ENCODE data around the gene NEURL4. TPM values are rescaled to one million over a fixed set of nuclear protein-coding genes. Genes with fewer than 3 reads are reported as not detected.
"Not testable (repeated sequence)": the region's sequence is repeated elsewhere in the genome, so short reads cannot be mapped to it uniquely, and the experiment has no call there.

The NEURL4 gene
- polyA plus RNA-seq, 4 donors: 14.3 to 36.9 (median 22.7) TPM

DNA sequence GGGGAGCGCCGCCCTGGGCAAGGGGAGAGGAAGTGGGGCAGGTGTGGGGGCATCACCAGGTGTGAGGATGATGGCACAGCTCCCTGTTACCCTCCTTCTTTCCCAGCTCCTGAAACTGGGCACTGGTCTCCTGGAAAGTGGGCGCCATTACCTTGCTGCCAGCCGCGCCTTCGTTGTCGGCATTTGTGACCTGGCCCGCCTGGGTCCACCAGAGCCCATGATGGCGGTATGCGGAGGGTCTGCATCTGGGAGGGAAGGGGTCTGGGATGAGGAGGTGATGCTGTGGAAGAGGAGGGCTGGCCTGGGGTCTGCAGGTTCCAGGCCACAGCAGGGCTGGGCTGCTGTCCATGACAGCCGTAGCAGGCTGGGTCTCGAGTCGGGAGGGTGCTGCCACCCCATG, 12.7 kb upstream of the NEURL4 start:
- no peak overlapping the region for H3K27ac ChIP-seq (ENCODE audit: low read depth in 1 of 3, low read length in 2 of 3)
- DNase-seq: no peak
- FAIRE-seq: no peak
- no peaks in the 10 kb centered on the region for H3K9me3 ChIP-seq (ENCODE audit: control insufficient read depth in 2 of 2, insufficient read depth in 1 of 2, low read depth in 1 of 2, low read length in 1 of 2)
- H3K36me3 ChIP-seq (ENCODE audit: control insufficient read depth in 3 of 3, insufficient read depth in 2 of 3, low read depth in 1 of 3, low read length in 3 of 3): no peaks in the 10 kb centered on the region
- peaks cover 0 to 5% (median 0%) of the 10 kb centered on the region in 3 donors for H3K27me3 ChIP-seq (ENCODE audit: control insufficient read depth in 3 of 3, insufficient read depth in 3 of 3, low read length in 3 of 3)
- H3K4me1 ChIP-seq (ENCODE audit: control insufficient read depth in 3 of 3, insufficient read depth in 2 of 3, low read depth in 1 of 3, low read length in 2 of 3): no peaks in the 10 kb centered on the region
- H3K4me3 ChIP-seq (ENCODE audit: low read depth in 1 of 3, low read length in 3 of 3): no peak overlapping the region
- WGBS, 3 donors: 92 to 94% (median 94%) methylated on average over 11 to 13 of the region's 13 CpGs

GRCh38 chr17:7340179-7340578, 11.0 kb upstream of the NEURL4 start:
- Histone ChIP-seq H3K27ac (ENCODE audit: low read depth in 1 of 3, low read length in 2 of 3) (no peak overlapping the region), H3K36me3 (ENCODE audit: control insufficient read depth in 3 of 3, insufficient read depth in 2 of 3, low read depth in 1 of 3, low read length in 3 of 3) (no peaks in the 10 kb centered on the region), H3K4me1 (ENCODE audit: control insufficient read depth in 3 of 3, insufficient read depth in 2 of 3, low read depth in 1 of 3, low read length in 2 of 3) (no peaks in the 10 kb centered on the region), H3K4me3 (ENCODE audit: low read depth in 1 of 3, low read length in 3 of 3) (no peak overlapping the region), H3K27me3 (ENCODE audit: control insufficient read depth in 3 of 3, insufficient read depth in 3 of 3, low read length in 3 of 3) (peaks cover 0 to 8% (median 0%) of the 10 kb centered on the region in 3 donors), H3K9me3 (ENCODE audit: control insufficient read depth in 2 of 2, insufficient read depth in 1 of 2, low read depth in 1 of 2, low read length in 1 of 2) (no peaks in the 10 kb centered on the region)
- DNase-seq (no peak), FAIRE-seq (no peak)
- whole genome bisulfite sequencing, 3 donors: 52 to 77% (median 54%) methylated on average over 2 of the region's 2 CpGs

DNA sequence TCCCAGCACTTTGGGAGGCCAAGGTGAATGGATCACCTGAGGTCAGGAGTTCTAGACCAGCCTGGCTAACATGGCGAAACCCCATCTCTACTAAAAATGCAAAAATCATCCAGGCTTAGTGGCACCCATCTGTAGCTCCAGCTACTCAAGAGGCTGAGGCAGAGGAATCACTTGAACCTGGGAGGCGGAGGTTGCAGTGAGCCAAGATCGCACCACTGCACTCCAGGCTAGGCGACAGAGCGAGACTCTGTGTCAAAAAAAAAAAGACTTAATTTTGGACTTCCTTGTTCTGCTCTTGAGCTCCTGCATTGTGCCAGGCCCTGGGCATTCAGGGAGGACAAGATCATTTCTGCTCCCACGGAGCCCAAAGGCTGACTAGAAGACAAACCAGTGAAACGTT, 8.5 kb upstream of the NEURL4 start:
- not testable (repeated sequence) for H3K27me3 ChIP-seq (ENCODE audit: control insufficient read depth in 3 of 3, insufficient read depth in 3 of 3, low read length in 3 of 3); H3K36me3 ChIP-seq (ENCODE audit: control insufficient read depth in 3 of 3, insufficient read depth in 2 of 3, low read depth in 1 of 3, low read length in 3 of 3); H3K4me3 ChIP-seq (ENCODE audit: low read depth in 1 of 3, low read length in 3 of 3); FAIRE-seq; H3K27ac ChIP-seq (ENCODE audit: low read depth in 1 of 3, low read length in 2 of 3); DNase-seq; H3K4me1 ChIP-seq (ENCODE audit: control insufficient read depth in 3 of 3, insufficient read depth in 2 of 3, low read depth in 1 of 3, low read length in 2 of 3); H3K9me3 ChIP-seq (ENCODE audit: control insufficient read depth in 2 of 2, insufficient read depth in 1 of 2, low read depth in 1 of 2, low read length in 1 of 2)
- WGBS, 3 donors: 68 to 73% (median 72%) methylated on average over 7 of the region's 7 CpGs

DNA sequence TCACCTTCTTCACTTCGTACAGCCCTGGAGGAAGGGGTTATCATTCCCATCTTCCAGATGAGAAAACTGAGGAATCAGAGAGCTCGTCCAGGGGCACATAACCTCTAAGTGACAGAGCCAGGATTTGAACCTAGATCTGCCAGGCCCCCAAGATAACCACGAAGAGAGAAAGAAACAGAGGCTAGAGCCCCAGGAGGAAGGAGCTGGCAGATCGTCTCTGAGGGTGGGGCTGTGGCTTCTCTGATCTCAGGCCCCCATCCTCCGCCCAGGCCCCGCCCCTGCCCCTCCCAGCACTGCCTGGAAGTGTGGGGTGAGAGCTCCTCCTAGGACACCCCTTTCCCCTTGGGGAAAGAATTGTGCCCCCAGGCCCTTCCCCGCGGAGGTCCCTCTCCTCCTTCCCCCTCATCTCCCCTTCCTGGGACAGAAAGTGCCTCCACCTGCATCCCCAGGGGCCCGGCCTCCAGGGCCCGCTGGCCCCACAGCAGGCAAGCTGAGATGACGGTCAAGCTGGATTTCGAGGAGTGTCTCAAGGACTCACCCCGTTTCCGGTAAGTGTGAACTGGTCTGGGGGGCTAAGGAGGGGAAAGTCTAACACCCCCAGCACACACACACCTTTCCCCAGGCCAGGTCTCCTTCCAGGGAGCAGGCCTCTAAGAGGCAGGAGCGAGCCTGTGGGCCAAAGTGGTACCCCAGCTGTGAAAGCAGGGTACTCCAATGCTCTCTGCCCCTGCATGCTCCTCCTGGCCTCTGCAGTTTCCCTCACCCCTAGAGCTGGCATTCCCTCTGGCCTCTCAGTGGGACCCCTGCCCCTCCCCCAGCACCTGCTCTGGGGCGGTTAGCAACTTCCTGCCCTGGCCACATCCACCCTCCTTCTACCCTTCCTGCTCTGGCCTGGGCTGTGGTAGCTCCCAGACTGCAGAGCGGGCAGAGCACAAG, 7.4 kb upstream of the NEURL4 start, which contains the start of gene ACAP1:
Gene ACAP1, plus strand, starts transcription at position 290 of the 936 bp plus-strand sequence. Its CDS starts 206 bp downstream, at position 496.
- 34 to 57% (median 43%) methylated on average over 16 to 17 of the region's 17 CpGs for WGBS, 3 donors
- H3K27ac ChIP-seq (ENCODE audit: low read depth in 1 of 3, low read length in 2 of 3): peak within 1 kb of the TSS in 1 of 3 donors; percentile 59
- FAIRE-seq: no peak

GRCh38 chr17:7335765-7336164, 6.6 kb upstream of the NEURL4 start:
- H3K36me3 ChIP-seq (ENCODE audit: control insufficient read depth in 3 of 3, insufficient read depth in 2 of 3, low read depth in 1 of 3, low read length in 3 of 3); H3K9me3 ChIP-seq (ENCODE audit: control insufficient read depth in 2 of 2, insufficient read depth in 1 of 2, low read depth in 1 of 2, low read length in 1 of 2); H3K4me1 ChIP-seq (ENCODE audit: control insufficient read depth in 3 of 3, insufficient read depth in 2 of 3, low read depth in 1 of 3, low read length in 2 of 3); FAIRE-seq; DNase-seq; H3K4me3 ChIP-seq (ENCODE audit: low read depth in 1 of 3, low read length in 3 of 3): not testable (repeated sequence)
- Histone ChIP-seq H3K27ac (ENCODE audit: low read depth in 1 of 3, low read length in 2 of 3) (peak overlapping the region in 1 of 3 donors; percentile 2), H3K27me3 (ENCODE audit: control insufficient read depth in 3 of 3, insufficient read depth in 3 of 3, low read length in 3 of 3) (peaks cover 0 to 13% (median 0%) of the 10 kb centered on the region in 3 donors)
- WGBS, 3 donors: 82 to 88% (median 87%) methylated on average over 13 of the region's 13 CpGs

More for the DNA sequence above, 7.4 kb upstream of the NEURL4 start, which contains the start of gene ACAP1:
- Histone ChIP-seq H3K27me3 (ENCODE audit: control insufficient read depth in 3 of 3, insufficient read depth in 3 of 3, low read length in 3 of 3) (peaks cover 0 to 13% (median 0%) of the 10 kb centered on the region in 3 donors), H3K4me3 (ENCODE audit: low read depth in 1 of 3, low read length in 3 of 3) (peak within 1 kb of the TSS; percentile 10 to 52 (median 51)), H3K4me1 (ENCODE audit: control insufficient read depth in 3 of 3, insufficient read depth in 2 of 3, low read depth in 1 of 3, low read length in 2 of 3) (peaks cover 0 to 2% (median 0%) of the 10 kb centered on the region in 3 donors), H3K36me3 (ENCODE audit: control insufficient read depth in 3 of 3, insufficient read depth in 2 of 3, low read depth in 1 of 3, low read length in 3 of 3) (no peaks in the 10 kb centered on the region), H3K9me3 (ENCODE audit: control insufficient read depth in 2 of 2, insufficient read depth in 1 of 2, low read depth in 1 of 2, low read length in 1 of 2) (no peaks in the 10 kb centered on the region)
- peak in 1 of 2 donors; percentile 64 for DNase-seq

- Histone ChIP-seq H3K27ac (ENCODE audit: low read depth in 1 of 3, low read length in 2 of 3) (no peak overlapping the region), H3K4me1 (ENCODE audit: control insufficient read depth in 3 of 3, insufficient read depth in 2 of 3, low read depth in 1 of 3, low read length in 2 of 3) (peaks cover 0 to 9% (median 0%) of the 10 kb centered on the region in 3 donors), H3K27me3 (ENCODE audit: control insufficient read depth in 3 of 3, insufficient read depth in 3 of 3, low read length in 3 of 3) (peaks cover 0 to 13% (median 0%) of the 10 kb centered on the region in 3 donors), H3K36me3 (ENCODE audit: control insufficient read depth in 3 of 3, insufficient read depth in 2 of 3, low read depth in 1 of 3, low read length in 3 of 3) (no peaks in the 10 kb centered on the region), H3K9me3 (ENCODE audit: control insufficient read depth in 2 of 2, insufficient read depth in 1 of 2, low read depth in 1 of 2, low read length in 1 of 2) (no peaks in the 10 kb centered on the region), H3K4me3 (ENCODE audit: low read depth in 1 of 3, low read length in 3 of 3) (no peak overlapping the region)
- DNase-seq (no peak), FAIRE-seq (no peak)
- WGBS, 3 donors: 18 to 76% (median 31%) methylated on average over 3 of the region's 3 CpGs
These were observed 5.9 kb upstream of the NEURL4 start for GRCh38 chr17:7334938-7335538.

DNA sequence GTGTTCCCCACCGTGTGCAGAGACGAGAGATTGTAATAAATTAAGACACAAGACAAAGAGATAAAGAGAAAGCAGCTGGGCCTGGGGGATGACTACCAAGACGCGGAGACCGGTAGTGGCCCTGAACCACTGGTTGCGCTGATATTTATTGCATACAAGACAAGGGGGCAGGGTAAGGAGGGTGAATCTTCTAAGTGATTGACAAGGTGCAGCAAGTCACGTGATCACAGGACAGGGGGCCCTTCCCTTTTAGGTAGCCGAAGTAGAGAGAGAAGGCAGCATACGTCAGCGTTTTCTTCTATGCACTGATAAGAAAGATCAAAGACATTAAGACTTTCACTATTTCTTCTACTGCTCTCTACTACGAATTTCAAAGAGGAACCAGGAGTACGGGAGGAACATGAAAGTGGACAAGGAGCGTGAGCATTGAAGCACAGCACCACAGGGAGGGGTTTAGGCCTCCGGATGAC, 3.5 kb upstream of the NEURL4 start:
- H3K9me3 ChIP-seq (ENCODE audit: control insufficient read depth in 2 of 2, insufficient read depth in 1 of 2, low read depth in 1 of 2, low read length in 1 of 2); H3K4me3 ChIP-seq (ENCODE audit: low read depth in 1 of 3, low read length in 3 of 3); DNase-seq; H3K36me3 ChIP-seq (ENCODE audit: control insufficient read depth in 3 of 3, insufficient read depth in 2 of 3, low read depth in 1 of 3, low read length in 3 of 3); FAIRE-seq: not testable (repeated sequence)
- Histone ChIP-seq H3K27ac (ENCODE audit: low read depth in 1 of 3, low read length in 2 of 3) (peak overlapping the region in 1 of 3 donors; percentile 48), H3K27me3 (ENCODE audit: control insufficient read depth in 3 of 3, insufficient read depth in 3 of 3, low read length in 3 of 3) (peaks cover 0 to 11% (median 0%) of the 10 kb centered on the region in 3 donors), H3K4me1 (ENCODE audit: control insufficient read depth in 3 of 3, insufficient read depth in 2 of 3, low read depth in 1 of 3, low read length in 2 of 3) (peaks cover 0 to 18% (median 0%) of the 10 kb centered on the region in 3 donors)
- WGBS, 3 donors: 29 to 34% (median 34%) methylated on average over 14 of the region's 14 CpGs

DNA sequence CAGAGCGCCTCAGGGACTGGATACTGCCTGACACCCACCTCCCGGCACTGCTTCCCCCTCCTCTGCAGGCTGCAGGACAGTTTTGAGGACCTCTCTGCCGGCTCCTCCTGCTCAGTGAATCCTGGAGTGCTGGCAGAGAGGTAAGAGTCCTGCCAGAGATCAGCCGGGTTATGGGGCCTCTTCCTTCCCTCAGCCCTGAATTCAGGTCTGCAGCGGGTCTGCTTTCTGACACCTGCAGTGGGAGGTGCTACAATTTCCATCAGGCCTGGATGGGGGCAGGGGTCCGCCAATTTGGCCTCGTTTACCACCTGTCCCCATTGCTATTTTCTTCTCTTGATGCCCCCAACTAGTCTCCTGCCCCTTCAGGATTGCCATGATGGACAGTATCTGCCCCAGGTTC, 3.0 kb upstream of the NEURL4 start:
- 50 to 61% (median 58%) methylated on average over 6 to 7 of the region's 7 CpGs for WGBS, 3 donors
- DNase-seq (no peak), FAIRE-seq (no peak)
- H3K9me3 ChIP-seq (ENCODE audit: control insufficient read depth in 2 of 2, insufficient read depth in 1 of 2, low read depth in 1 of 2, low read length in 1 of 2): no peaks in the 10 kb centered on the region
- H3K36me3 ChIP-seq (ENCODE audit: control insufficient read depth in 3 of 3, insufficient read depth in 2 of 3, low read depth in 1 of 3, low read length in 3 of 3): peaks cover 0 to 4% (median 0%) of the 10 kb centered on the region in 3 donors
- H3K4me1 ChIP-seq (ENCODE audit: control insufficient read depth in 3 of 3, insufficient read depth in 2 of 3, low read depth in 1 of 3, low read length in 2 of 3): peaks cover 0 to 18% (median 0%) of the 10 kb centered on the region in 3 donors
- no peak overlapping the region for H3K4me3 ChIP-seq (ENCODE audit: low read depth in 1 of 3, low read length in 3 of 3)
- peaks cover 0 to 11% (median 0%) of the 10 kb centered on the region in 3 donors for H3K27me3 ChIP-seq (ENCODE audit: control insufficient read depth in 3 of 3, insufficient read depth in 3 of 3, low read length in 3 of 3)
- H3K27ac ChIP-seq (ENCODE audit: low read depth in 1 of 3, low read length in 2 of 3): peak overlapping the region in 1 of 3 donors; percentile 48
